ENCODE data around the gene RFPL3.

DNA sequence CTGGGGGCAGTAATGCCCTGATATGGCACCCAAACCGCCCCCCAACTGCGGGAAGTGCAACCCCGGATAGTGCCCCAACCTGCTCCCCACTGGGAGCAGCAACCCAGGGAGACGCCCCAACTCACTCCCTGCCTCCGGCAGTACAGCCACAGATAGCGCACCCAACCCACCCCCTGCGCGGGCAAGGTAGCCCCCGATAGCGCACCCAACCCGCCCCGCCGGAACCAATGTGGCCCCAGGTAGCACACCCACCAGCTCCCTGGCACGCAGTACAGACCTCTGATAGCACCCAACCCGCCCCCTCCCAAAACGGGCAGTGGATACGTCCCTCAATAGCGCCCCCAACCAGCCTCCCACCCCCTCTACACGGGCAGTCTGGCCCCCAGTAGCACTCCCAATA, 3.8 kb upstream of the RFPL3 start:
- TF ChIP-seq GABPB1 (CRISPR knock-in tag; IDR thresholded peaks at IDR 0.05) (no peak), HOXD1 (CRISPR knock-in tag; IDR thresholded peaks at IDR 0.05) (no peak), ZBTB1 (CRISPR knock-in tag; IDR thresholded peaks at IDR 0.05; ENCODE audit: borderline replicate concordance) (no peak), PTBP1 (IDR thresholded peaks at IDR 0.05; ENCODE audit: low read depth, low read length, poor library complexity, severe bottlenecking) (no peak), FOXA3 (CRISPR knock-in tag; IDR thresholded peaks at IDR 0.05) (no peak), MXD4 (CRISPR knock-in tag; IDR thresholded peaks at IDR 0.05) (no peak), HOXA7 (CRISPR knock-in tag; IDR thresholded peaks at IDR 0.05) (no peak)
- TF ChIP-seq, protein P1, sequence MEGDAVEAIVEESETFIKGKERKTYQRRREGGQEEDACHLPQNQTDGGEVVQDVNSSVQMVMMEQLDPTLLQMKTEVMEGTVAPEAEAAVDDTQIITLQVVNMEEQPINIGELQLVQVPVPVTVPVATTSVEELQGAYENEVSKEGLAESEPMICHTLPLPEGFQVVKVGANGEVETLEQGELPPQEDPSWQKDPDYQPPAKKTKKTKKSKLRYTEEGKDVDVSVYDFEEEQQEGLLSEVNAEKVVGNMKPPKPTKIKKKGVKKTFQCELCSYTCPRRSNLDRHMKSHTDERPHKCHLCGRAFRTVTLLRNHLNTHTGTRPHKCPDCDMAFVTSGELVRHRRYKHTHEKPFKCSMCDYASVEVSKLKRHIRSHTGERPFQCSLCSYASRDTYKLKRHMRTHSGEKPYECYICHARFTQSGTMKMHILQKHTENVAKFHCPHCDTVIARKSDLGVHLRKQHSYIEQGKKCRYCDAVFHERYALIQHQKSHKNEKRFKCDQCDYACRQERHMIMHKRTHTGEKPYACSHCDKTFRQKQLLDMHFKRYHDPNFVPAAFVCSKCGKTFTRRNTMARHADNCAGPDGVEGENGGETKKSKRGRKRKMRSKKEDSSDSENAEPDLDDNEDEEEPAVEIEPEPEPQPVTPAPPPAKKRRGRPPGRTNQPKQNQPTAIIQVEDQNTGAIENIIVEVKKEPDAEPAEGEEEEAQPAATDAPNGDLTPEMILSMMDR (CRISPR knock-in tag; IDR thresholded peaks at IDR 0.05) = no peak

Measured in HepG2 (cell line).